ENCODE results near the gene C17orf58. TPM values are rescaled to one million over a fixed set of nuclear protein-coding genes. Genes with fewer than 3 reads are reported as not detected.
"Not testable (repeated sequence)": the region's sequence is repeated elsewhere in the genome, so short reads cannot be mapped to it uniquely, and the experiment has no call there.

The C17orf58 gene
- total and polyA plus RNA-seq, 2 of the 8 experiments (the other 6 are each of a cell fraction or from before 2014, with no cell fraction given), result 22.6 to 24.1 TPM

DNA sequence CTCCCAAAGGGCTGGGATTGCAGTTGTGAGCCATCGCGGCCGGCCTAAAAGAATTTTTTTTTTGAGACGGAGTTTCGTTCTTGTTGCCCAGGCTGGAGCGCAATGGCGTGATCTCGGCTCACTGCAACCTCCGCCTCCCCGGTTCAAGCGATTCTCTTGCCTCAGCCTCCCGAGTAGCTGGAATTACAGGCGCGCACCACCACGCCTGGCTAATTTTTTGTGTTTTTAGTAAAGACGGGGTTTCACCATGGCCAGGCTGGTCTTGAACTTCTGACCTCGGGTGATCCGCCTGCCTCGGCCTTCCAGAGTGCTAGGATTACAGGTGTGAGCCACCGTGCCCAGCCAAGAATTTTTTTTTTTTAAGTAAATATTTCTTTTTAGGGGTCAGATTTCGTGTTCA lies 22.2 kb upstream of the C17orf58 start:
- H3K36me3 ChIP-seq (ENCODE audit: control insufficient read depth in 2 of 4, insufficient read depth in 4 of 4, low read length in 3 of 4); H4K8ac ChIP-seq (ENCODE audit: extremely low read depth, insufficient read depth, low read length); H2BK12ac ChIP-seq (ENCODE audit: low read depth, low read length); H3K79me1 ChIP-seq (ENCODE audit: low read depth, low read length); H3K4me2 ChIP-seq (ENCODE audit: insufficient read depth in 1 of 2, low read depth in 2 of 2, low read length in 2 of 2); H3K79me2 ChIP-seq (ENCODE audit: control insufficient read depth in 1 of 2, insufficient read depth in 2 of 2, low read length in 2 of 2); H2BK5ac ChIP-seq (ENCODE audit: low read depth, low read length); H2AFZ ChIP-seq (ENCODE audit: low read length); H2AK5ac ChIP-seq (ENCODE audit: low read depth, low read length); FAIRE-seq; H3K18ac ChIP-seq (ENCODE audit: extremely low read depth, low read length); H3K27ac ChIP-seq (ENCODE audit: low read depth, low read length); H4K5ac ChIP-seq (ENCODE audit: insufficient read length, low read depth, low read length); H3K4ac ChIP-seq (replicated peaks; ENCODE audit: insufficient read length, low read depth, low read length); H3K4me3 ChIP-seq (ENCODE audit: extremely low read depth in 1 of 4, insufficient read depth in 2 of 4, low read depth in 3 of 4, low read length in 4 of 4); H3K9me3 ChIP-seq (ENCODE audit: insufficient read depth in 2 of 2, low read depth in 1 of 2, low read length in 1 of 2); DNase-seq (ENCODE audit: low read depth in 1 of 2, low spot score in 2 of 2); H4K91ac ChIP-seq (replicated peaks; ENCODE audit: insufficient read length, low read length); H3K23ac ChIP-seq (ENCODE audit: insufficient read length); H2BK120ac ChIP-seq (replicated peaks; ENCODE audit: low read depth, low read length); H3K23me2 ChIP-seq (ENCODE audit: low read depth, low read length); H3K4me1 ChIP-seq (replicated peaks in 1 of 4; ENCODE audit: control insufficient read depth in 3 of 4, insufficient read depth in 4 of 4, low read length in 3 of 4); H3K56ac ChIP-seq (replicated peaks; ENCODE audit: insufficient read length, low read depth, low read length); H3K27me3 ChIP-seq (replicated peaks in 1 of 4; ENCODE audit: control insufficient read depth in 3 of 4, extremely low read depth in 1 of 4, insufficient read depth in 3 of 4, low read length in 3 of 4); H2BK15ac ChIP-seq (ENCODE audit: low read length); H4K20me1 ChIP-seq (replicated peaks in 1 of 2; ENCODE audit: control insufficient read depth in 1 of 2, insufficient read depth in 2 of 2, low read length in 2 of 2); H3K14ac ChIP-seq (ENCODE audit: insufficient read length); H2BK20ac ChIP-seq (ENCODE audit: low read length); H3K9ac ChIP-seq (replicated peaks in 1 of 4; ENCODE audit: extremely low read depth in 1 of 4, low read depth in 3 of 4, low read length in 3 of 4): not testable (repeated sequence)
- CTCF ChIA-PET (ENCODE audit: partially characterized antibody), result interaction anchor here (0.6 to 2.1 kb wide), 5 partner anchors 8 to 186 kb away, joined by 3 to 11 read pairs (median 4); no protein-coding TSS in a partner anchor
- 95% methylated on average over 20 of the region's 21 CpGs; no CpG with 5 or more reads in 1 of the 2 experiments for WGBS, 2 experiments (ENCODE audit: extremely low coverage in 1 of 2, insufficient coverage in 1 of 2, insufficient read length in 1 of 2, insufficient replicate concordance in 2 of 2, low coverage in 1 of 2, low lambda C conversion rate in 2 of 2, missing lambda C conversion rate in 1 of 2)
- POLR2A ChIA-PET (ENCODE audit: partially characterized antibody), result interaction anchor here (0.7 to 6.7 kb wide), 4 partner anchors 13 to 273 kb away, joined by 3 to 104 read pairs (median 24); partner anchors contain the start of gene KPNA2

Measured in H1 (cell line).